ENCODE results near the gene ABHD15. TPM values are rescaled to one million over a fixed set of nuclear protein-coding genes. Genes with fewer than 3 reads are reported as not detected.

Gene ABHD15
- total and polyA plus RNA-seq, 2 donors (not counting 3 experiments of a cell fraction or from before 2014, with no cell fraction given), result 3.8 to 5.6 TPM

GRCh38 chr17:29561554-29562517 is 5.0 kb downstream of the ABHD15 start:
- DNase-seq (ENCODE audit: low read depth, low spot score), result no peak
- dilution Hi-C loops (cut with MboI; ENCODE audit: extremely low pct_ligation_motif_present, low sequenced_read_pairs) (no loop called here), intact Hi-C loops (cut with micrococcal nuclease) (no loop called here)
- H2AFZ ChIP-seq (ENCODE audit: low read depth, low read length), result no peak overlapping the region
- FAIRE-seq, result no peak
- H3K9ac ChIP-seq (replicated peaks; ENCODE audit: extremely low read depth, insufficient read depth, low read length), result no peak overlapping the region
- H3K4me1 ChIP-seq (ENCODE audit: control insufficient read depth, extremely low read depth, insufficient read depth, low read length), result peaks cover 8% of the 10 kb centered on the region
- no TSS peak for BruUV-seq (replicated peaks)
- H3K9me1 ChIP-seq (replicated peaks; ENCODE audit: control insufficient read depth, extremely low read depth, insufficient read depth, low read length), result no peaks in the 10 kb centered on the region
- H3K27ac ChIP-seq (ENCODE audit: insufficient read depth, low read depth, low read length), result no peak overlapping the region
- H3K36me3 ChIP-seq (ENCODE audit: control insufficient read depth in 2 of 2, extremely low read depth in 1 of 2, insufficient read depth in 2 of 2, low read length in 2 of 2), result no peaks in the 10 kb centered on the region
- POLR2A ChIA-PET, result no interaction called here
- no peaks in the 10 kb centered on the region for H4K20me1 ChIP-seq (replicated peaks; ENCODE audit: control insufficient read depth, extremely low read depth, insufficient read depth, low read length)
- no peaks in the 10 kb centered on the region for H3K79me2 ChIP-seq (ENCODE audit: control insufficient read depth, insufficient read depth, low read length)
- no peaks in the 10 kb centered on the region for H3K27me3 ChIP-seq (ENCODE audit: control insufficient read depth in 2 of 2, insufficient read depth in 2 of 2, low read length in 2 of 2)
- H3K4me2 ChIP-seq (ENCODE audit: insufficient read depth, low read length), result no peak overlapping the region
- H3K4me3 ChIP-seq (replicated peaks in 1 of 3; ENCODE audit: insufficient read depth in 1 of 3, low read depth in 1 of 3, low read length in 3 of 3), result no peak overlapping the region
- CTCF ChIA-PET, result interaction anchor here (1.0 to 1.3 kb wide), 3 partner anchors 25 to 192 kb away, joined by 3 to 4 read pairs (median 3); no protein-coding TSS in a partner anchor
- TF ChIP-seq EZH2 (IDR thresholded peaks at IDR 0.05; ENCODE audit: borderline replicate concordance, low read depth, low read length, severe bottlenecking), result no peak
- TF ChIP-seq POLR2A (IDR thresholded peaks at IDR 0.05; ENCODE audit: low read depth, low read length), result no peak
- TF ChIP-seq FOS (IDR thresholded peaks at IDR 0.05; ENCODE audit: borderline replicate concordance, insufficient read depth, low read length), result no peak
- TF ChIP-seq GATA2 (IDR thresholded peaks at IDR 0.05; ENCODE audit: insufficient read depth, insufficient read length, low read depth, low read length), result no peak
- TF ChIP-seq JUN (IDR thresholded peaks at IDR 0.05; ENCODE audit: borderline replicate concordance, insufficient read depth, insufficient read length, low read depth), result no peak
- TF ChIP-seq MAX (IDR thresholded peaks at IDR 0.05; ENCODE audit: insufficient read depth, insufficient read length), result no peak
- no peak for TF ChIP-seq POLR2AphosphoS5 (IDR thresholded peaks at IDR 0.05; ENCODE audit: insufficient read depth, low read depth, low read length)
- TF ChIP-seq MYC (IDR thresholded peaks at IDR 0.05; ENCODE audit: low read depth, low read length), result no peak
- no peak for TF ChIP-seq CTCF (IDR thresholded peaks at IDR 0.05; ENCODE audit: extremely low read depth in 1 of 2, insufficient read depth in 1 of 2, low read depth in 1 of 2, low read length in 2 of 2)
- H3K9me3 ChIP-seq (replicated peaks; ENCODE audit: control insufficient read depth, insufficient read depth, low read length), result no peaks in the 10 kb centered on the region

Data from endothelial cell of umbilical vein (primary cell).